C4-2B (cell line): ENCODE results near the gene PKHD1.

Experiments
- H3K27ac ChIP-seq: fragments of 450-650 bp; 2 replicates; pipeline ENCODE4 v1.5.1; 2017
- CTCF ChIP-seq: fragments of 450-650 bp; conservative IDR thresholded peaks from 2 replicates; pipeline ENCODE4 v1.5.1; 2017; ENCODE audit warnings: mild to moderate bottlenecking
- ZFX ChIP-seq: fragments of 450-650 bp; IDR thresholded peaks from 2 replicates; pipeline ENCODE4 v1.6.1; 2017

The PKHD1 gene

DNA sequence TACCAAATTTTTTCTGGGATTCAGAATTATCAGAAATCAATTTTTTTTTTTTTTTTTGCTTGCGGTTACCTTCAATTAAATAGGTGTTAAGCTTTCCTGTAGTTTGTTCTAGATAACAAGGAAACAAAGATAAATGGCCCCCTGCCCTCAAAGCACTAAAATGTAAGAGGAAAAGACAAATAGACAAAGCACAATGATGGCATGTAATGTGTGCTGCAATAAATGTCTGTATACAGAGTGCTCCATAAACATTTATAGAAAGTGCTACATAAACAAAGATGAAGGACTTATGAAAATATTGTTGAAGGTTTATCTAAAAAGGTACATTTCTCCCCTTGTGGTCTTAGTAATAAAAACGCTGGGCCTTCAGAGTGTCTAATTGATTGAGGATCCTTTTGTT lies 384.6 kb downstream of the PKHD1 start:
- no peak overlapping the region for H3K27ac ChIP-seq
- TF ChIP-seq CTCF = no peak
- TF ChIP-seq ZFX = no peak

DNA sequence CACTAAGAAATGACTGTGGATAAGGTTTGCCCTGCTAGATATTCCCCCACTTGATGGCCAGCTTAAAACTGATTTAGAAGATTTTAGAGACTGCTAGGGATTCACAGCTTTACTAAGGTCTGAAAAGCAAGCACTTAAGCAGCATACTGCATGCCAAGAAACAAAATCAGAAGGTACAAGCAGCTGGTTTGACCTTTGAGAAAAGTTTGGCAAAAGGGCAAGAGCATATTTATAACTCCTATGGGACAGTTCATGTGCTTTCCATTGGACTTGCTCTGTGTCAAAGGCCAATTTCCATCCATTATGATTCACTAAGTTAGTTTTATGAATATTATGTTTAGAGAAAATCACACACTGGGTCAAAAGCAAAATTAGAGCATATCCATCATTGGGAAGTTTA lies 402.8 kb downstream of the PKHD1 start:
- H3K27ac ChIP-seq = no peak overlapping the region
- TF ChIP-seq ZFX = no peak
- TF ChIP-seq CTCF = no peak

DNA sequence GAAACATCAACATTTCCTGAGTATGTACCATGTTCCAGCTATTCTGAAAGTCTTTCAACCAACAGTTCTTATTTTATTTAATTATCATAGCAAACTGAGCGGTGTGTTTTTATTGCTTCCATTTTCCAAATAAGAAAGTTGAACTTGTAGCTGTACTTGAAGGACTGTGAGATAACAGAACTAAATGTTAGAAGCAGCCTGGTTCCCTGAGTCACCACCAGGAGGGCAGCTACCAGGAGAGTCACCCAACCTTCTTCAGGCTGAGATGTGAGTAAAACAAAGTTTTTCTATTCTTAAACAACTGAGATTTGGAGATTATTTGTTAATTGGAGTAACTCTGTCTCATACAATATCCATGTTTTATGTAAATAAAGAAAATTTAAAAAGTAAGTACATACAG lies 403.4 kb downstream of the PKHD1 start:
- TF ChIP-seq CTCF (no peak; the same call in 1 of the 2 replicates), ZFX (no peak)
- H3K27ac ChIP-seq = no peak overlapping the region

- no peak overlapping the region for H3K27ac ChIP-seq
- TF ChIP-seq CTCF (no peak), ZFX (no peak)
Observed at GRCh38 chr6:51678905-51679620, 408.4 kb downstream of the PKHD1 start.

- no peak for TF ChIP-seq ZFX
- TF ChIP-seq CTCF = no peak
- H3K27ac ChIP-seq = no peak overlapping the region
Observed at GRCh38 chr6:51678274-51678673, 409.1 kb downstream of the PKHD1 start.

GRCh38 chr6:51675922-51676275 lies 411.5 kb downstream of the PKHD1 start:
- H3K27ac ChIP-seq = no peak overlapping the region
- no peak for TF ChIP-seq ZFX
- TF ChIP-seq CTCF = no peak

- no peak overlapping the region for H3K27ac ChIP-seq
Observed at GRCh38 chr6:51675020-51675921, 412.1 kb downstream of the PKHD1 start.

More at GRCh38 chr6:51675020-51675921, 412.1 kb downstream of the PKHD1 start:
- TF ChIP-seq ZFX = no peak
